Ovary (tissue), 9 donors: ENCODE data around the gene TXNDC2. TPM values are rescaled to one million over a fixed set of nuclear protein-coding genes. Genes with fewer than 3 reads are reported as not detected.
"Not testable (repeated sequence)": the region's sequence is repeated elsewhere in the genome, so short reads cannot be mapped to it uniquely, and the experiment has no call there.

Experiments
- DNase-seq, 5 donors: peaks; one replicate each; pipeline ENCODE4 v3.0.0-alpha.2; 2019 to 2020
- H3K27ac ChIP-seq, 2 donors: fragments of 200-600 bp; one replicate each; pipeline versions ENCODE4 v1.5.1 to v1.8.0; 2019 to 2022
- H3K27me3 ChIP-seq: fragments of 200-600 bp; one replicate; pipeline ENCODE4 v1.8.0; 2022
- H3K36me3 ChIP-seq: fragments of 200-600 bp; sonication (generic); one replicate; pipeline ENCODE4 v1.5.1; 2019
- H3K4me1 ChIP-seq: one replicate; pipeline ENCODE4 v1.8.1; 2013; ENCODE audit warnings: mild to moderate bottlenecking, moderate library complexity; ENCODE audit not compliant: insufficient read depth
- H3K4me3 ChIP-seq: fragments of 200-600 bp; sonication (generic); one replicate; pipeline ENCODE4 v1.5.1; 2017
- H3K9me3 ChIP-seq, 2 donors: fragments of 200-600 bp in 1 of 2; sonication (generic) in 1 of 2; one replicate each; pipeline versions ENCODE4 v1.5.1 to v1.8.1; 2013 to 2019; ENCODE audit warnings: mild to moderate bottlenecking in 1 of 2, moderate library complexity in 1 of 2
- CTCF ChIP-seq, 3 donors: fragments of 450-650 bp in 2 of 3; fragments of 200-600 bp in 1 of 3; IDR thresholded peaks; one replicate each; pipeline versions ENCODE4 v1.5.1 to v1.8.0; 2016 to 2022; ENCODE audit warnings: antibody characterized with exemption in 3 of 3, mild to moderate bottlenecking in 1 of 3
- EP300 ChIP-seq: sonication (generic); formaldehyde crosslinking; IDR thresholded peaks from one replicate; pipeline ENCODE4 v1.6.1; 2017; ENCODE audit warnings: antibody characterized with exemption
- POLR2A ChIP-seq: fragments of 450-650 bp; IDR thresholded peaks from one replicate; pipeline ENCODE4 v1.6.1; 2017; ENCODE audit warnings: antibody characterized with exemption, mild to moderate bottlenecking, moderate library complexity
- WGBS, 3 donors: extraction: QIAGEN DNeasy Blood & Tissue Kit in 1 of 3; methylation state at CpG; one replicate each; pipeline versions ENCODE4 v1.1.5 to v1.1.7; 2013 to 2017; 5-methylcytosine and 5-hydroxymethylcytosine counted together
- intact Hi-C, 4 donors: fragments of 100-400 bp; cut with DNase I; formaldehyde crosslinking; loops; one replicate each; pipeline versions ENCODE4 v1.11.0 to v1.15.1; 2022 to 2023
- polyA plus RNA-seq, 2 donors: library from polyadenylated mRNA; stranded (reverse); fragments of 200-250 nt in 1 of 2; fragments of 350-450 nt in 1 of 2; fragmentation: Illumina TruSeq in 1 of 2; extraction: RNeasy Lipid Tissue Mini Kit (QIAGEN cat#74804) in 1 of 2; gene quantifications; one replicate each; pipeline ENCODE4 v1.2.3, GENCODE V29; 2013 to 2014
- total RNA-seq, 7 donors: library from RNA; depleted of rRNA in 2 of 7; stranded (reverse); fragments of >200 nt in 2 of 7; fragmentation: NEBNext Ultra II Directional in 3 of 7; extraction: Animal tissue kit (Norgen Biotek cat#: 25700) in 3 of 7; gene quantifications; one replicate each; pipeline versions ENCODE4 v1.1.0 to v1.2.4, GENCODE V29; 2016 to 2023
- donor health status: DM: no; HTN: no; CAD: no; lungs with moderate emphysema.
- donor health status: DM: no; HTN: no; CAD: no.
- donor health status: Bipolar disorder and iron deficiency.
- donor health status: DM: yes; HTN: yes; CAD: no.
- donor health status: DM: no; HTN: no; CAD: no.
- donor health status: DM: yes; HTN: yes; CAD: no.

The TXNDC2 gene
- total and polyA plus RNA-seq, 9 donors: 0.10 to 0.91 (median 0.36) TPM; not detected in 1

GRCh38 chr18:9898792-9899549 is 13.2 kb downstream of the TXNDC2 start:
- Histone ChIP-seq H3K27me3 (no peaks in the 10 kb centered on the region), H3K27ac (no peak overlapping the region), H3K9me3 (no peaks in the 10 kb centered on the region), H3K4me1 (peaks cover 7% of the 10 kb centered on the region), H3K36me3 (no peaks in the 10 kb centered on the region), H3K4me3 (no peak overlapping the region)
- WGBS, 3 donors: 83 to 87% (median 87%) methylated on average over 11 of the region's 11 CpGs
- intact Hi-C loops: no loop called here
- TF ChIP-seq POLR2A (no peak), EP300 (no peak), CTCF (IDR thresholded peaks at IDR 0.05) (no peak)
- no peak for DNase-seq

GRCh38 chr18:9899550-9899930 is 13.8 kb downstream of the TXNDC2 start:
- WGBS, 3 donors: 94 to 96% (median 94%) methylated on average over 1 of the region's 1 CpG
- H3K36me3 ChIP-seq, intact Hi-C loops, H3K4me1 ChIP-seq, H3K9me3 ChIP-seq, DNase-seq, H3K27me3 ChIP-seq, H3K4me3 ChIP-seq, H3K27ac ChIP-seq: not testable (repeated sequence)

- Histone ChIP-seq H3K27ac (no peak overlapping the region), H3K9me3 (no peaks in the 10 kb centered on the region), H3K4me3 (no peak overlapping the region), H3K4me1 (peaks cover 7% of the 10 kb centered on the region), H3K36me3 (no peaks in the 10 kb centered on the region), H3K27me3 (no peaks in the 10 kb centered on the region)
- WGBS, 3 donors: 61 to 82% (median 81%) methylated on average over 7 of the region's 7 CpGs
- DNase-seq: no peak
- TF ChIP-seq EP300 (no peak), POLR2A (no peak), CTCF (IDR thresholded peaks at IDR 0.05) (no peak)
- intact Hi-C loops: no loop called here
Measured at GRCh38 chr18:9900699-9901098, 14.9 kb downstream of the TXNDC2 start.

GRCh38 chr18:9901377-9901776 is 15.6 kb downstream of the TXNDC2 start:
- intact Hi-C loops: no loop called here
- Histone ChIP-seq H3K4me3 (no peak overlapping the region), H3K9me3 (no peaks in the 10 kb centered on the region), H3K36me3 (no peaks in the 10 kb centered on the region), H3K27me3 (no peaks in the 10 kb centered on the region), H3K27ac (peak overlapping the region in 1 of 2 donors; percentile 31), H3K4me1 (peaks cover 7% of the 10 kb centered on the region)
- 16 to 26% (median 20%) methylated on average over 3 of the region's 3 CpGs for WGBS, 3 donors
- TF ChIP-seq CTCF (IDR thresholded peaks at IDR 0.05) (no peak), POLR2A (no peak), EP300 (no peak)
- peak; percentile 57 to 74 (median 67) for DNase-seq

GRCh38 chr18:9902264-9902663 is 16.5 kb downstream of the TXNDC2 start:
- H3K4me1 ChIP-seq, H3K27ac ChIP-seq, H3K4me3 ChIP-seq, intact Hi-C loops, H3K36me3 ChIP-seq, H3K9me3 ChIP-seq, H3K27me3 ChIP-seq, DNase-seq: not testable (repeated sequence)
- 94 to 95% (median 94%) methylated on average over 14 of the region's 14 CpGs for WGBS, 3 donors
